Pons (tissue), 1 donor: ENCODE data around the gene MRPS21.

ENCODE experiments used
- DNase-seq: peaks from one replicate; pipeline ENCODE4 v3.0.0-alpha.2; 2016; ENCODE audit warnings: low spot score

The MRPS21 gene

DNA sequence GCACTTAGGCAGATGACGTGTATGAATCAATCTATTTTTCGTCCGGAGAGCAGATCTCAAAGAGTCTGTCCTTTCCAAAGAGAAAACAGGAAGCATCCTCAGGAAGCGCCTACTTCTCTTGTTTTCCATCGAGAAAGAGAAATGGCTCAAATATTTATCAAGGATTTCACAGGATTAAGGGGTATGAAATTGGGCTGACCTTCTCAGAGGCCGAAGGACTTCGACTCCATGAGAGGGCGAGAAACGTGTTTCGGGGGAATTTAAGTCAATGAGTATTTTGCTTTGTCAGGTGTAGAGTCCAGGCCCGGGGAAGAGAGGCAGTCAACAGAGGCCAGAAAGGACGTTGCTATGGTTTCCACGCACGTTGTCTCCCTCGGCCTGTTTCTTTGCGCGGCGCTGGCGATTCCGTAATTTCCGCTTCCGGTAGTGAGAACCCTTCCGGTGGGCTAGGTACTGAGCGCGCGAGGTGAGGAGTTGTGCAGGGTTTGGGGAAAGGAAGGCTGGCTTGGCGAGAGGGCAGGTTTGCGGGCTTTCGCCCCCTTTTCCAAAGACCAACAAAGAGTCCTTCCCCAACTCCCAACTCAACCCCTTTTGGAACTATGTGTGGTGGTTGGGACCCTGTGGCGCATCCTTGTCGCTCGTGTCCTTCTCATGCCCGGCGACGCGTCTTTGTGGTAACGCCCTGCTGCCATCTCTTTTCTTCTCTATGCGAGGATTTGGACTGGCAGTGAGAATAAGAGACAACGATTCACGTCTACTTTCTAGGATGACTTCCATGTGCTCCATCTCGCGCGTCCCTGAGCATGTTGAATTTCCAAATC, at the start of gene MRPS21:
TSS of gene MRPS21 (plus strand) at position 429 of the 821 bp plus-strand sequence. CDS start 506 bp downstream, outside the sequence.
- DNase-seq, result peak; percentile 93

DNA sequence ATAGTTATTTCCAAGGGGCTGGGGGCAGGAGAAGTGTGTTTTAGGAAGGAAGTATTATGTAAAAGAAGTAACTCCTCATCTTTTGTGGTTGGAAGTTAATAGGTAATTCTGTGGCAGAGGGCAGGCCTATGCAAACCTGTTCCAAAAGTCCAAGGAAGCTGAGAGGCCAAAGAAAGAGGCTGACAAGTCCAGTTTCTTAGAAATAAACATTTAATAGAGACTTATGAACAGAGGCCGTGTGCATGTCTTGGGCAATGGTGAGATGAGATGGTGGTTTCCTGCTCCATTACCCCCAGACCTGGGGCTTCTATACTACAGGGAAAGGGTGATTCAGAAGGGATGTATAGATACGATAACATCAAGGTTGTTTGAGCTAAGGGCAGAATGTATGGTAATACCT, 43.7 kb upstream of the MRPS21 start:
- DNase-seq, result no peak

DNA sequence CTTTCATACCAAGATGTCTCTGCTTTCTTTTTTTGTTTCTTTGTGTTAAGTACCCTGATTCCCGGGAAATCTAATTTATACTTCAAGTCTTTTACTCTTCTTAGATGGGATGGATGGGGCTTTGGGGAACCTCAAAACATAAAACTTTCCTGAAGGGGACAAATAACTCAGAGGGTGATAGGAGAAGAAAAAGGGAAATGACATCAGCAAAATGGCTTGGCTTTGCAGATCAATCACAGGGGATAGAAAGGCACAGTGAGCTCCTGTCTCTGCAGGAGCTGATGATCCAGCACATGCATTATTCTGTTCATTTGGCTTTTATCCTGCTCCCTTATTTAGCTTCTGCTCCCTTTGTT, 37.5 kb upstream of the MRPS21 start:
- no peak for DNase-seq

DNA sequence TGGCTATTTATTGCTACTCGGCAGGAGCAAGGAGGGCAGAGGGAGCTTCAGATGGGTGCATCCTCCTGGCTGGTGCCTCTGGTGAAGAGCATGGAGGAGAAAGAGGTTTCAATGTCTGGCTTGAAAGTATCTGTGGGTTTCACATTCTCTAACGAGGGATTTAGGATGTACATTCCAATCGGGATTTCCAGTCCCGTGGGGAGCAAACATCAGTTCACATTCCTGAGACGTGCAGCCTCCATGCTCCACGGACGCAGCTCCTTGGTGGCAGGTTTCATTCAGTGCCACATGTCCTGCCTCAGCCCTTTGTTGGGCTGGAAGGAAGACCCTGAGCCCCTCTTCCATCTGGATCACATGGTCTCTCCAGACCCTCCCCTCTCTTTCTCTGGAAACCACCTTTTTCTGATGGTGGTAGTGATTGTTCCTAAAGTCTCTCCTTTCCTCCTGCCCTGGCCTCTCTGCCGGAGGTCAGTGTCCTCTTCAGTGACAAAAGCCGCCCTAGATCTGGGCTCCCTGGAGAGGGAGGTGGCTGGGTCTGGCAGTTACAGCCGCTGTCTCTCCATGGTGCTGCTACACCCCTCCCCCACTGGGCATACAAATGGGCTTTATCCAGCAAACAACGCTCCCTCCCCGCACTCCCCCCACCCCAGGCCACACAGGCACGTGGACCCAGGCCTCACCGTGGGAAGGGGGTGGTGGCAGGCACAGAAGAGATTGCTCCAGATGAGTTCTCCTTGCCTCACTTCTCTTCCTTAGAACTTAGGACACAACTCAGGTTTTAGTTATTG, 36.9 kb upstream of the MRPS21 start:
- peak; percentile 90 for DNase-seq

DNA sequence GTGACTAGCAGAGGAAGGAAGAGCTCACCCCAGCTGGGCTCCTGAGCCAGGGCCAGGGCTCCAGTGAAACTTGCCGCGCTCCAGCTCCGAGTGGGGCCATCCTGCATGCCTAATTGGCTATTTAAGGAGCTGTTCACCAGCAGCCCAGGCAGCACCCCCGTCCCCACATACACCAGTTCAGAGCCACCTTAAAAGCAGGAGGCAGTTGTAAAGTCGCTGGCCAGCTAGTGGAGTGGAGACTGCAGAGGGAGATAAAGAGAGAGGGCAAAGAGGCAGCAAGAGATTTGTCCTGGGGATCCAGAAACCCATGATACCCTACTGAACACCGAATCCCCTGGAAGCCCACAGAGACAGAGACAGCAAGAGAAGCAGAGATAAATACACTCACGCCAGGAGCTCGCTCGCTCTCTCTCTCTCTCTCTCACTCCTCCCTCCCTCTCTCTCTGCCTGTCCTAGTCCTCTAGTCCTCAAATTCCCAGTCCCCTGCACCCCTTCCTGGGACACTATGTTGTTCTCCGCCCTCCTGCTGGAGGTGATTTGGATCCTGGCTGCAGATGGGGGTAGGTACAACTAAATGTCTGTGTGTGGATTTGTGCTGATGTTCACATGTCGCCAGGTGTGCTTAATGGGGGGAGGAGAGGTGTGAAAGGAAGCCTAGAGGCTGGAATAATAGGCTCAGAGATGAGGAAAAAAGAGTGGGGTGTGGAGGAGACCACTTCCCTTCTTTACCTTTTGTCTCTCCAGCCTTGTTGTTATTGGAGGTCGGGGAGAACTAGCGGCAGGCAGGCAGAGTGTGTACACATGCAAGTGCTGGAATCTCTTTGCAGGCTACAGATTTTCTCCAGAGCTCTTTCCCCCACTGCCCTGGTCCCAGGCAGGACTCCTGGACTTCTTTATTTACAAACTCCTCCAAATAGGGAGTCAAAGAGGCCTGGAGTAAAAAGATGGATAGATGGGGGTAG, 35.8 kb upstream of the MRPS21 start, which contains the start of gene CA14:
TSS of gene CA14 (plus strand) at position 151 of the 962 bp plus-strand sequence. CDS start at position 506, 355 bp downstream.
- peak; percentile 85 for DNase-seq

DNA sequence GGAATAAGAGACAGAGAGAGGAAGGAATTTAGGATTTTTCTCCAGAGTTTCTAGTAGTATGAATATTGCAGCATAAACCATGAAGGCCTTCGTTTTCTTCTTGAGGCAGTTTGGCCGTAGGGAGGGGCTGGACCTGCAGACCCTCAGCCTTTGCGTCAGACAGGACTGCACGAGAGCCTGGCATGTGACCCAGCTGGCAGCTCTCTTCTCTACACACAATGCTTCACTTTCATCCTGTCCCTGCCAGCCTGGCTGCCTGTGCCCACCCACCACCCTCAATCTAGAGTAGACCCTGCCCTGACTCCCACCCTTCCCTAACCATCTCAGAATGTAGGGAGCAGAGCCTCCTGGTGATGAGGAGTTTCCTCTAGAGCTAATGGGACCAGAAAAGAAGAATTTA, 34.4 kb upstream of the MRPS21 start:
- peak; percentile 49 for DNase-seq

DNA sequence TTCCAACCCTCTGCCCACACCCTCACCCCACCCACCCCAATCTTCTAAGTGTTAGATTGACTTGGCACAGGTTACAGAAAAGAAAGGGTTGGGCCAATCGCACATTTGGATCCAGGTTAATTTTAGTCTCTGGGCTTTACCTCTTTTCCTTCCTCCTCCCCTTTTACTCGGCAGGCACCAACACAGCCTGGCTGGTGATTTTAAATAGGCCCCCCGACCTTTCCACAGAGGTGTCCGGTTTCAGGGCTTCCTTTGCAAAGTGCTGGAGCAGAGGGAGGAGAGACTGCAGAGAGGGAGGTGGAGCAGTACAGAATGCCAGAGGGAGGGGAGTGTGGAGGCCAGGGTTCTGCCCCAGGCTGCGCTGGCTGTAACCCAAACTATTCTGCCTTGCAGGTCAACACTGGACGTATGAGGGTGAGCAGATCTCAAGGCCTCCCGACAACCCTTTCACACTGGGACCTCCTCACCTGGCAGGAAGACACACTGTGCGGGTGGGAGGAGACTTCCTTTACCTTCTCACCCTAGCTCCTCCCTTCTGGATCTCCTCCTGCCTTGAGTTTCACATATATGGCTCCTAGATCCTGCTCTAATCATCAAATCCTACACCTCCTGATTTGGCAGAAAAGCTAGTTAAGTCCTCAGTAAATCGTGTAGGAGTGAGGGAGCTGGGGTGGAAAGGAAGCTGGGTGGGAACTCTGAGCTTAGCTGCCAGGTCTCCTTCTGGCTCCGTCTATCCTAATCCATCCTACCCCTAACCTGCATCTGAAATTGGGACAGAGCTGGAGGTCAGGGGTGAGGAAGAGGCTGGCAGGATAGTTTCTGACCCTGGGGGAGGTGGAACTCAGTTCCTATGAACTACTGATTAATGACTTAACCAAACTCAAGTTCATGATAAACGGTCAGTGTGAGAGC, 33.6 kb upstream of the MRPS21 start:
- no peak for DNase-seq

DNA sequence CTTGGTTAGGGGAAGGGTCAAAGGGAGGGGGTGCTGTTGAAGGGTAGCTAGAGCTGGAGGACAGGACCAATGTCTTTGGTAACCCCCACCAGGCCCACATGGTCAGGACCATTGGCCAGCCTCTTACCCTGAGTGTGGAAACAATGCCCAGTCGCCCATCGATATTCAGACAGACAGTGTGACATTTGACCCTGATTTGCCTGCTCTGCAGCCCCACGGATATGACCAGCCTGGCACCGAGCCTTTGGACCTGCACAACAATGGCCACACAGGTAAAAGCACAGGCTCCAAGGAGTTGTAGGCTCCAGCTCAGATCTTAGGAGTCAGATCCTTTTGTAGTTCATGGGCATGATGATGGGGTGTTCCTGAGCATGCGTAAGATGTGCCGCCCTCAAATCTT, 32.3 kb upstream of the MRPS21 start:
- no peak for DNase-seq

DNA sequence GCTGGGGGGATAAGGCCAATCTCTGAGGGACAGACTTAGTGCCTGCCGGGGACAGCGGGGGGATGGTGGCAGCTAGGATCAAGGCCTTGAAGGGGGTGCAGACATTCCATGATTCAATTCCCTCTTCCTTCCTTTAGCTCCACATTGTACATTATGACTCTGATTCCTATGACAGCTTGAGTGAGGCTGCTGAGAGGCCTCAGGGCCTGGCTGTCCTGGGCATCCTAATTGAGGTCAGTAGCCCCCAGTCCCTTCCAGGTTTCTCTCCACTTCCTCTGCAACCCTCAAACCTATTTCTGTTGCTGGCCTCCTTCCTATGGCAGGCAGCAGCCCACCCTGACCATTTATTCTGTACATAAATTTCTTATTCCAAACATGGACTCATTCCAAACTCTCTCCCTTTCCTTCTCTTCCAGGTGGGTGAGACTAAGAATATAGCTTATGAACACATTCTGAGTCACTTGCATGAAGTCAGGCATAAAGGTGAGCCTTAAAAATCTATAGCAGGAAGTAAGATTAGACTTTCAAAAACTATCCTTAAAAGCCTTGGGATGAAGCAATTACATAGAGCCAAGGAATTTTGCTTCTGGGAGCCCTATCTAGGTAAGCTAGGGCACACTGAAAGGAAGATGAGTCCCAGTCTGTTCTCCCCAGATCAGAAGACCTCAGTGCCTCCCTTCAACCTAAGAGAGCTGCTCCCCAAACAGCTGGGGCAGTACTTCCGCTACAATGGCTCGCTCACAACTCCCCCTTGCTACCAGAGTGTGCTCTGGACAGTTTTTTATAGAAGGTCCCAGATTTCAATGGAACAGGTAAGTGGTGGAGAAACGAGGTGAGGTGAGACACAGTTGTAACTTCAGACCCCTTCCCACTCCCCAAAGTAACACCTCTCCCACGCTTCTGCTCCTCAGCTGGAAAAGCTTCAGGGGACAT, 31.0 kb upstream of the MRPS21 start:
- DNase-seq, result no peak

DNA sequence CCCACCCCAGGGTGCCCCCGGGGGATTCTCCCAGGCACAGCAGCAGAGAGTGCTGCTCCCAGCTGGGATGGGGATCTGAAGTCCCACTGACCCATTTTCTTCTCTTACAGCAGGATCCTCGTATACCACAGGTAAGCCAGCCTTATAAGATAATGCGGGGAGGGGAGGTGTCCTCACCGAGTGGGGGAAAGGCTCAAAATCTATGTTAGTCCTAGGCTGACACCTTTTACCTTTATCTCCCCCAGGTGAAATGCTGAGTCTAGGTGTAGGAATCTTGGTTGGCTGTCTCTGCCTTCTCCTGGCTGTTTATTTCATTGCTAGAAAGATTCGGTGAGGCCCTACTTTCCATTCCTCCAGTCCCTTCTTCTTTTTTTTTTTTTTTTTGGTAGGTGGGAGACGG, 30.1 kb upstream of the MRPS21 start:
- DNase-seq, result no peak

DNA sequence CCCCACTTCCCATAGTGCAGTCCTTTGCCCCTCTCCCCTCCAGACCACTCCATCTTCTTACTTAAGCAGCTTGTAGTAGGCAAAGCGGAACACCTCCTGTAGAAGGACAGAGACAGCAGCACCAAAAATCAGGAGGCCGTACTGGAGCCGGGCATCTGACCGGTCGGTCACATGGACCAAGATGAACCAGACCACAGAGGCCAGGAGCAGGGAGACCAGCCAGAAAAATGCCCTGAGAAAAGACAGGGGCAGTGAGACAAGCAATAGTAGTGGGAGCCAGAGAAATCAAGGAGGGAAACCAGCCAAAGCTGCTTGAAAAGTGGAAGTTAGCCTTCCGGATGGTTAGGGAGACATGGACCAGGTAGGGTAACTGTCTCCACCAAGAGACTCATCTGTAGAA, 25.8 kb upstream of the MRPS21 start:
- DNase-seq, result no peak

DNA sequence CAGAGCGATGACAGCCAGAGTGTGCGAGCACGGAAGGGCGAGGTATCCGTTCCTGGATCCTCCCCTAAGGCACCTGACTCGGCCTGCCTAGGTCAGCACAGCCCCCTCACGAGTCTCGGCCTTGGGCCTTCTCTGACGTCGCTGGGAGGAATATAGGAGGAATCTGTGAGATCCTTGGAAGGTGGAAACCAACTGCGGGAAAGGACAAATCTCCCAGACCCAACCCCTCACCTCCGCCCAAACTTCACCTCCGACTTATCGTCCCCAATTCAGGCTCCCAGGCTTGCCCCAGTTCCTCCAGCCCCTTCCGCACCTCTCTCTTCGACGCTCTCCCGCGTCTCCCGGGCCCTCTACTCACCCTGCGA, 25.3 kb upstream of the MRPS21 start:
- DNase-seq, result peak; percentile 37

DNA sequence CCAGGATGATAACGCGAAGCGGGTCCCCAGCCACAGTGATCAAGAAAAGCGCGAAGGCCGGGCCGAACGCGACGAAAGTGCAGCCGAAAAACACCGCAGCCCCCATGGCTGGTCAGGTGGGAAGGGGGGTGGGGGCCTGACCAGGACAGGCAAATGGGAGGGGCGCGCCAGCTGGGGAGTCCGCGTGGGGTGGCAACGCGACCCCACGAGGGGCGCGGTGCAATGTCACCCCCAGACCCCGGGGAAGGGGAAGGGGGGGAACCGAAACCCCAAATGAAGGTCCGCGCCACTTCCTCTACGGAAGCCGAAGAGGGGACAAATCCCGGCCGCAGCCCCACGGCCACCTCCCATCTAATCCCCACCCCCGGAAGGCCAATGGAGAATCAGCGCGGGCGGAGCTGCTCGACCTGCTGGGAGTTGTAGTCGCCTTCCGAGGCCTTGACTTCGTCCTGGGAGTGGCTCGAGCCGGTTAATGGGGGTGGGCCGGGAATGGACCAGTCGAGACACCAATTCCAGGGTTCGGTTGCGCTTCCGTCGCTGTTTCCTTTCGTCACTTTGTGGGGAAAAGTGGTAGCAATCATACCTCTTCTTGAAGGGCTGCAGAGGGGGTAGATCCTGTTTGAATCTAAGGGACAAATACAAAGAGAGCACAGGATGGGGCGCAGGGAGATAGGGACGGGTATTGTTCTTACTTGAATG, 24.8 kb upstream of the MRPS21 start, which contains the start of gene APH1A:
TSS of gene APH1A (minus strand) at position 312 of the 699 bp plus-strand sequence. CDS start at position 106, 206 bp downstream.
- peak; percentile 98 for DNase-seq

DNA sequence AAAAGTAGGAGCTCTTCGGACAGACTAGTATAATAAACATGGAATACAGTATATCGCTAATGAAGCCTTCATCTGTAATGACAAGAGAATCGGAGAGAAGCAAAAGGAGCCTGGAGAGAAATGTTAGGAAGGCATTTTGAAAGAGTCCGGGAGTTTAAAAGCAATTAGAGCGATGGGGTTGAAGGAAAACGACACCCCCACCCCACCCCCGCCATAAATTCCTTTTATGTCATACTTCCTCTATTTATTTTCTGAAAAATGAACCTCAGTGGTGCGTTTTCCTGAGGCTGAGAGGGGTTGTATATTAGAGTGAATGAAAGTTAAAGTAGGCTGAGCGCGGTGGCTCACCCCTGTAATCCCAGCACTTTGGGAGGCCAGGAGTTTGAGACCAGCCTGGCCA, 24.2 kb upstream of the MRPS21 start:
- no peak for DNase-seq

DNA sequence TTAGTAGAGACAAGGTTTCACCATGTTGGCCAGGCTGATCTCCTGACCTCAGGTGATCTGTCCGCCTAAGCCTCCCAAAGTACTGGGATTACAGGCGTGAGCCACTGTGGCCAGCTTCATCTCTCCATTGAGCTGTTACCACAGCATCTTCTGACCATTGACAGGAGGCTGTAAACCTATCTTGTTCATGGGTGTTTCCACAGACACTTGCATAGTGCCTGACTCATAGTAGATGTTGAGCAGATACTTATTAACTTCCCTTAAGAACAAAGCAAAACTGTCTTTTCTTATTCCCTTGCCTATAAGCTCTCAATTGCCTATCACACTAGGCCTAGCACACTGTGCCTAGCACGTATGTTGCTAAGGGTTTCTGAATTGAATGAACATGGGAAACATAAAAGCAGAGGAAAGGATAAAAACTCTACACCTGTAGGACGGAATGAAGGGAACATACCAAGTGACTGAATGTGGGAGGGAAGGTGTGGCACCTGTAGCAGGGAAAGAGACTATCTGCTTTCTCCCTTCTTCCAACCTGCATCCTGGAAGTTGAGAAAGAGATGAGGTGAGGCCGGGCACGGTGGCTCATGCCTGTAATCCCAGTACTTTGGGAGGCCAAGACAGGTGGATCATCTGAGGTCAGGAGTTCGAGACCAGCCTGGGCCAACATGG, 22.2 kb upstream of the MRPS21 start:
- no peak for DNase-seq

DNA sequence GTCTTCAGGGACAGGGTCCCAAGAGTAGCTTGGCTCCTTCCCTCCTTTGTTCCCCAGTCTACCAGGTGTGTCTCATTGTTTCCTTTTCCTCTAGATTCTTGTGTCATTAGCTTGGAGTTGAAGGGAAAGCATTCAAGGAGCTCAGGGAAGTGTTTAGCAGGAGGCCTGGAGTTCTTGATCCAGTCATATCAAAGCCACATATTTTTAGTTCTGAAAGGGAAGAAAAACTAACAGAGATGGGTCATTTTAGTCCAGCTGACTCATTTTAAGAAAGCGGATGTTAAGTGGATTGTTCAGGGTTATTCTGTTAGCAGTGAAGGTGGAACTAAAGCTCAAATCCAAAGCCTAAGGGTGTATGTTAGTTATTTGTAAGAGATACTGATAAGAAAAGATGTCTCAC, 20.4 kb upstream of the MRPS21 start:
- peak; percentile 49 for DNase-seq

DNA sequence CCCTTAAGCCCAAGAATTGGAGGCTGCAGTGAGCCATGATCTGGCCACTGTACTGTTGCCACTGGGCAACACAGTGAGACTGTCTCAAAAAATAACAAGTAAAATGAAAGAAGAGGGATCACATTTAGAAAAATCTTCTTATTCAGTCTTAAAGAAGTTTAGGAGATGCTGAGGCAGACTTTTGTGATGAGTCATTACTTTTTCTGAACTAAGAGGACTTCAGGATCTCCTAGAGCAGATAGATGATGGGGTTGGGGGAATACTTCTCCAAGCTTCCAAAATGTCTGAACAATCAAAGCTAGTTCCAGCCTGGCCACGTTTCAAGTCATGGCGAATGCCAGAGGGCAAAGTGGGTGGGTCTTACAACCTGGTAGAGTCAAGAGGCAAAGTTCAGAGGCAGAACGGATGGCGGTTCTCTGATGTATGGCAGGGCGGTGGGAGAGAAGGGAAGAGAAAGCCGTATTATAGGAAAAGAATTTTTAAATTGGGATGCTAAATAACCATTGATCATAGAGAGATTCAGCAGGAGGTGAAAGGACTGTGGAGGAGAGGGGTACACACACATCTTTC, 13.4 kb upstream of the MRPS21 start:
- no peak for DNase-seq

DNA sequence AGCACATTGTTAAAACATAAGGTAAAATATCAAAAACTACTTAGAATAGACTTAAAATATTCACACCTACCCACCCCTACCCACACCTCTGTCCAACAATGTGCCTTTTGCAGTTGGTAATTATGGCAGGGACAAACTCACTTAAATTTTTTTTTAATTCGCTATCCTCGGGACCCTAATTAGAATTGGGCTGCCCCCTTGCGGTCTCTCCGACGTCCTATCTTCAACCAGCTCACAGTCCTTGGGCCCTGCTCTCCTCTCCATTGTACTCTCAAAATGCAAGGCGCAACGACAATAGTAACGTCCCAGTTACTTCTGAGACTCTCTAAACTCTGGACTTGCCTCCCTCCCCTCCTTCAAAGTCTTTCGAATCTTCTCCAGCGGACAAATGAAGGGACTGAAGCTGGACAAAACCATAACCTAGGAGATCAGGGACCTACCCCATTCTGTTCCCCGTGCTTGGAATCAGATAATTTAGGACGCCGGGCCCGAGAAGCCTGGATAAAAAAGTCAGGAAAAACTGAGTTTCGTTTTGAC, 12.4 kb upstream of the MRPS21 start:
- DNase-seq, result peak; percentile 89
